GM18498 (cell line): Measurements from ENCODE around the gene SHQ1.
"Not testable (repeated sequence)": the region's sequence is repeated elsewhere in the genome, so short reads cannot be mapped to it uniquely, and the experiment has no call there.

ENCODE experiments used
- ATAC-seq: cut with Tn5 transposase; IDR thresholded peaks from one replicate; pipeline ENCODE4 v1.9.1; 2021; ENCODE audit warnings: mild to moderate bottlenecking, moderate library complexity; ENCODE audit not compliant: unreplicated experiment

SHQ1 gene

DNA sequence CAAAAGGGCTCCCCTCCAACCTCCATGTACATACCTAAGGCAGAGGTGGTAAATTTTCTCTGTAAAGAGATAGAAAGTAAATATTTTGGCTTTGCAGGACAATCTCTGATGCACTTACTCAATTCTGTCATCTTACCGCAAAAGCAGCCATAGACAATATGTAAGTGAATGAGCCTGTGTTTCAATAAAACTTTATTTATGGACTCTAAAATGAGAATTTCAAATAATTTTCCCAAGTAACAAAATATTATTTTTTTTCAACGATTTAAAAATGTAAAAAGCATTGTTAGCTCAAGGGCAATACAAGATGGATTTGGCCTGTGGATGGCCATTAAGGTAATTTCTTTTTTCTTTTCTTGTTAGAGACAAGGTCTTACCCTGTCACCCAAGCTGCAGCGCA, 44.7 kb downstream of the SHQ1 start:
- no peak for ATAC-seq

GRCh38 chr3:72802001-72802400, 46.2 kb downstream of the SHQ1 start:
- no peak for ATAC-seq

DNA sequence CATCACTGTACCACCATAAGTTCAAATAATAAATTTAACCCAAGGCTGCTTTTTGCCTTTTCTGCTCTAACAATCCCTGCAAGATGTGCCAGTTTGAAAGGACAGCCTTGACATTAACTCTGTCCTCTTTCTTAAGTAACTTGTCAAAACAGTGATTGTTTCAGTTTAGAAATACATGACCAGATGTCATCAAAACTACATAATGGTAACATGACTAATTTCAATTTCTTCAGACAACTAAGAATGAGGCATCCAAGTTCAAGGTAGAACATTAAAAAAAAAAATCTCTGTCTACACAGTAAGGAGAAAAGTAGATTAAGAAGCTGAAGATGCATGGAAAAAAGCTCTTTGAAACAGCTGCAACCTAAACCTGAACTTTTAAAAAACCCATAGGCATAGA, 47.4 kb downstream of the SHQ1 start:
- no peak for ATAC-seq

GRCh38 chr3:72798552-72799195, 49.6 kb downstream of the SHQ1 start:
- no peak for ATAC-seq

GRCh38 chr3:72797773-72798543, 50.3 kb downstream of the SHQ1 start:
- no peak for ATAC-seq

- ATAC-seq = no peak
Observed at GRCh38 chr3:72794079-72794478, 54.2 kb downstream of the SHQ1 start.

DNA sequence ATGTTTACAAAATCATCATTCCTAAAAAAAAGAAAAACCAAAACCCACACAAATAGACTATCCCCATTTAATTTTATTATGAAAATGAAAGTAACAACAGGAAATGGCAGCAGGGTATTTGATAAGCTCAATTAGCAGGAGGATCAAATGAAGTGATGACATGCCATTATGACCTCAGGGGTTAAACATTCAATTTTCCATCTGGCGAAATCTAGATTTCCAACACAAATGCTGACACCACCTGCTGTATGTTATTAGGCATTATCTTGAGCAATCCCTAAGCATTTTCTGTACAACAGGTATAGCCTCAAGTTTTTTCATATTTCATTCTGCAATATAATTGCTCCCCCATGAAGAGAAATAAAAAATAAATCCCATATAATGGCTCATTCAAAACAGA, 57.1 kb downstream of the SHQ1 start:
- no peak for ATAC-seq

GRCh38 chr3:72789786-72790185, 58.5 kb downstream of the SHQ1 start:
- no peak for ATAC-seq

- not testable (repeated sequence) for ATAC-seq
Observed at GRCh38 chr3:72788232-72788631, 60.0 kb downstream of the SHQ1 start.

DNA sequence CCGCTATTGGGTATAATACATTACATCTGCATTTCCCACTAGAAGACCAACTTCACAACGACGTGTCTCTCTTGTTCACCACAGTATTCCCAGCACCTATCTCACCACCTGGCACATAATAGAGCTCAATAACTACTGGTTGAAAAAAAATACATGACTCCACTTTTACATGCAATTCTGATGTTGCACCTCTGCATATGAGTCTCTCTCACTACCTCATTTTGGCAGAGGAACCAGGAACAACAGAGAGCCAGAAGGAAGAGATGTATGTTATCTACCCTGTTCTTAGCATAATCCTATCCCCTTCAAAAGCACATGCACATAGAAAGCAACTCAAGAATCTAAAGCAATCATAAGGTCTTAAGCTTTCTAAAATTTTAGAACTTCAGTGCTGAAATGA, 61.6 kb downstream of the SHQ1 start:
- ATAC-seq = no peak

DNA sequence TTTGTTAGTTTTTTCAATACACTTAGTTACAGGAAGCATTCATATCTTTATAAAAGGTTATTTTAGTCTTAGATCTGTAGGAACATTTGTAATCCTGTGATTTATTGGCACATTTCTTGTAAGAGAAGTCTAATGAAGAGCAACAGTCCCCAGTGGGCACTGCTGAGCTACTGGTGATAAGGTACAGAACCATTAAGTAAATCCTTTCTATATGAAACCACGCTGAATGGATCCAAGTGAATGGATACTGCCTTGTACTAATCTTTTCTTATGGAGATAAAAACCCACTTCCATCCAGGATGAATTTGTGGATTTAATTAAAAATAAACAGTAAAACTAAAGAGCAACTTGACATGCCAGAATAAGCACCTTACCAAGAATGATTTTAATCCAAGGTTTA, 64.0 kb downstream of the SHQ1 start:
- ATAC-seq = no peak

DNA sequence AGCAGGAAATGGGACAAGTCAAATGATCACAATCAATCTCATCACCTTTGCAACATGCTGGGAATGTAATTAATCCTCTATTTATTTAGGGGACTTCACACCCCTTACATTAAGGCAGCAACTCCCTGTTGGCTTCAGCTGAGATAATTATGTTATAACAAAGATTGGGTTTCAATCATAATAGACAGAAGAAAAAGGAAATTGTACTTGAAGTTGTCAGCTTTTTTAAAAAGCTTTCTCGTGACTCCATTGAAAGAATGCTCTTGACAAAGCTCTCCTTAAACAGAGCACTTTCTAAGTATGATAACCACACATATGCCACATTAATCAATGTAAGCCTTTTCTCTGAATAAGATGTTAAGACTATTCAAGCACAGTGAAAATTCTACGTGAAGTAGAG, 65.7 kb downstream of the SHQ1 start:
- no peak for ATAC-seq

DNA sequence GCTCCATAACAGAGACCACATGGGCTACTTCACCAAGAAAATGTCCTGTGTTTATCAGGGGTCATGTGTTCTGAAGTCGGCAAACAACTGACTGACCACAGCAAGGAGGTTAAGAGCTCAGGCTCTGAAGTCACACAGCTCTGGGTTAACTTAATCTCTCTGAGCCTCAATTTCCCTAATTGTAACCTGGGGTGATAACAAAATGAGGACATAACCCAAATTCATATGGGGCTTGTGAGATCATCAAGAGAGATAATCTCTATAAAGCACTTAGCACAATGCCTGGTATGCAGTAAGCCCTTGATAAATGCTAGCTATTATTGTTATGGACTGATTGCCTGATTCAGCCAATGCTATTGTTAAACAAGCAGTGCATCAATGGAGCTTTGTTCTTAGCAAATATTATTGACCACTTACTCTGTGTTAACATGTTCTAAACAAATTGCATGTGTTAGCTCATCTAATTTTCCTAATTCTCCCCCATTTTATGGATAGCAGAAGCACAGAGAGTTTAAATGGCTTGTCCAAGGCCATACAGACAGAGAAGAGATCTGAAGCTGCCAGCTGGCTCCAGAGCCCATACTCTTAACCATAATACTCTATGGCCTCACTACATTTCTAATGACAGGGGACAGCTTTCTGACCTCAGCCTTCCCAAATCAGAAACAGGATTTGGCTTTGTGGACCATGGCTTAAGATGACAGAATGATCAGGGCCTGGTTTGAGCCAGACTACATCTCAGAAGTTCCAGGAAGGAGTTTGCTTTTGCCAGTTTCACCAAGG, 78.3 kb downstream of the SHQ1 start:
- ATAC-seq = no peak

DNA sequence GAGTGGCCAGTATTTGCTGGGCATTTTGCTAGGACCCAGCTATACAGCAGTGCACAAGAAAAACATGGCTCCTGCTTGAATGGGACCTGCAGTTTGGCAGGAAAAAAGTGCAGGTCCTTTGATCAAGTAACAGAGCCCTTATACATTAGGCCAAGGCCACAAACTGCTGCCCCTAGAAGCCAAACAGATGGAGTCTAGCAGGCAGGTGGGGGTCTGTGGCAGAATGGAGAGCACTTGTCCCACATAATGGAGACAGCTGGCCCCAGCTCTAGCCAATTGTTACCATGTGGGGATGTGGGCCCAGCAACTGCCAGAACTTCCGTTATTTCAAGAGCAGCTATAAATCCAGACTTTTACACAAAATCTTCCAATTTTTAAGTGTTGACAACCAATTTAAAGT, 79.3 kb downstream of the SHQ1 start:
- ATAC-seq = no peak

- no peak for ATAC-seq
Observed at GRCh38 chr3:72768481-72768880, 79.8 kb downstream of the SHQ1 start.

DNA sequence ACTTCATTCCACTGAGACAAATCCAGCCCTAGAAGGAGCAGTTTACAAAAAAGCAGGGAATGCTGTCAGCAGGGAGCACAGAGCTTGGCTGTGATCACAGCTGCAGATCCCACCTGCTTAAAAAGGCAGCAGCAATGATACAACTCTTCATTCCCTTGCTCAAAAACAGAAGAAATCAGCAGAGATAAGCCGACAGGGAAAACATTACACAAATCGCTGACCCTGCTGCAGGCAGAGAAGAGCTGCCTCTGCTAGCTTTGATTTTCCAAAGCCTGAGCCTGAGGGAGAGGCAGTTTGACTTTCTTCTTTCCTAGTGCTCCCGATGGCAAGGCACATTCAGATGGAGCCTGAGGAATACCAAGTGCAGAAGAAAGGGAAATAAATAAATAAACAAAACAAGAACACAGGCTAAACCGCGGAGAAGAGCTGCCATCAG, 80.2 kb downstream of the SHQ1 start:
- ATAC-seq = no peak

DNA sequence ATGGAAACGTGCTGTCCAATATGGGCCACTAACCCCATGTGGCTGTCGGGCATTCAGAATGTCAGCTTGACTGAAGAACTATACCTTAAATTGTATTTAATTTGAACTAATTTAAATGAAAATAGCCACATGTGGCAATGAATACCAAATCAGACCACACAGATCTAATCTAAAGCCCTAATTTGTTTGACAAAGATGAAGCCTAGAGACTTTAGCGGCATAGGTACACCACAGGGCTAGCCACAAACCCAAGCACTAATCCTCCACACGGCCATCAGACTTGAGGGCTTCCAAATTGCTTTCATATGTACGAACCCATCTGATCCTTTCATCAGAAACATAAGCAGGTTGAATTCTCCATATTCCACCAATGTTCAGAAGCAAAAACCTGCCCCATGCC, 81.4 kb downstream of the SHQ1 start:
- no peak for ATAC-seq

GRCh38 chr3:72763751-72764440, 84.3 kb downstream of the SHQ1 start:
- no peak for ATAC-seq

DNA sequence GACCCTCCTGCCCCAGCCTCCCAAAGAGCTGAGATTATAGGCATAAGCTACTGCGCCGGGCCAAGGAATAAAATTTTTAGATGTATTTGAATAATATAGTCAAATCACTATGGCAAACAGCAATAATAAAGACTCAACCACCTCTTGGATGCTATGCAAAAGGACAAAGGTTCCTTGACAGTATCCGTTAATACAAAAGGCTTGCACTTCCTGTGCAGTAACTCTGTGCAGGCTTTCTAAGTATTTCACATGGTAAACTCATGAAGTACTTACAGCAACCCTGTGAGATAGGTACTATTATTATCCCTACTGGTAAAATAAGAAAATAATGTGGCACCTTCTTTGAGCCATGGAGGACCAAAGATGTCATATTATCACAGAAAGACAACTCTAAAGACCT, 86.8 kb downstream of the SHQ1 start:
- no peak for ATAC-seq

DNA sequence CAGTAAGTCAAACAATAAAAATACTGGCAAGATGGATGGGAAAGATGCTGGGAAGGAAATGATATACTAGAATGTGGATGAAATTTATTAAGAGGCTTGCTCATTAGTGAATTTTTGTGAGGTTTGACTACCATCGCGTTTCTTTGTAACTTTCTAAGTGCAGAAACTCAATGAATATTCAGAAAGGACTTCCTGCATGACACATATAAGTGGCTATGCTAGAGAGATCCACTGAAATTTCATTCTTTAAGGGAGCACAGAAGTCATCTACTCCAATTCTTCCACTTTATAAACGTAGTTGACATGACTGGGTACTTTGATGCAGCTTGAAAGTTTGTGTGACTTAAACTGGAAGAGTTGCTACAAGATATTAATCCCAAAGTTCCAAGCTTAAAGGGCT, 88.0 kb downstream of the SHQ1 start:
- no peak for ATAC-seq

GRCh38 chr3:72756900-72757299, 91.3 kb downstream of the SHQ1 start:
- peak; percentile 100 for ATAC-seq
